Measurements from ENCODE around the gene TMEM209.

The TMEM209 gene

DNA sequence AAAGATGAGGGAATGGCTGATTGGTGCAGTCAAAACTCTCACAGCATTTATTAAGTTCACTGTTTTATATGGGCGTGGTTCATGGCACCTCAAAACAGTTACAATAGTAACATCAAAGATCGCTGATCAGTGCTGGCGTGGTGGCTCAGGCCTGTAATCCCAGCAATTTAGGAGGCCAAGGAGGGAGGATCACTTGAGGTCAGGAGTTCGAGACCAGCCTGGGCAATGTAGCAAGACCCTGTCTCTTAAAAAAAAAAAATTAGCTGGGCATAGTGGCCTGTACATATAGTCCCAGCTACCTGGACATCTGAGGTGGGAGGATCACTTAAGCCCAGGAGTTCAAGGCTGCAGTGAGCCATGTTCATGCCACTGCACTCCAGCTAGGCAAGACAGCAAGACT is 86.4 kb downstream of the TMEM209 start:
- in situ Hi-C loops (cut with MboI; ENCODE audit: low pct_unique_long_range_greater_than_20kb, low sequenced_read_pairs, unreplicated experiment): no loop called here
- TF ChIP-seq, protein P1, sequence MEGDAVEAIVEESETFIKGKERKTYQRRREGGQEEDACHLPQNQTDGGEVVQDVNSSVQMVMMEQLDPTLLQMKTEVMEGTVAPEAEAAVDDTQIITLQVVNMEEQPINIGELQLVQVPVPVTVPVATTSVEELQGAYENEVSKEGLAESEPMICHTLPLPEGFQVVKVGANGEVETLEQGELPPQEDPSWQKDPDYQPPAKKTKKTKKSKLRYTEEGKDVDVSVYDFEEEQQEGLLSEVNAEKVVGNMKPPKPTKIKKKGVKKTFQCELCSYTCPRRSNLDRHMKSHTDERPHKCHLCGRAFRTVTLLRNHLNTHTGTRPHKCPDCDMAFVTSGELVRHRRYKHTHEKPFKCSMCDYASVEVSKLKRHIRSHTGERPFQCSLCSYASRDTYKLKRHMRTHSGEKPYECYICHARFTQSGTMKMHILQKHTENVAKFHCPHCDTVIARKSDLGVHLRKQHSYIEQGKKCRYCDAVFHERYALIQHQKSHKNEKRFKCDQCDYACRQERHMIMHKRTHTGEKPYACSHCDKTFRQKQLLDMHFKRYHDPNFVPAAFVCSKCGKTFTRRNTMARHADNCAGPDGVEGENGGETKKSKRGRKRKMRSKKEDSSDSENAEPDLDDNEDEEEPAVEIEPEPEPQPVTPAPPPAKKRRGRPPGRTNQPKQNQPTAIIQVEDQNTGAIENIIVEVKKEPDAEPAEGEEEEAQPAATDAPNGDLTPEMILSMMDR (IDR thresholded peaks at IDR 0.05; ENCODE audit: extremely low read depth, insufficient read depth, missing control alignments): no peak
- no peak for DNase-seq (ENCODE audit: low spot score)

DNA sequence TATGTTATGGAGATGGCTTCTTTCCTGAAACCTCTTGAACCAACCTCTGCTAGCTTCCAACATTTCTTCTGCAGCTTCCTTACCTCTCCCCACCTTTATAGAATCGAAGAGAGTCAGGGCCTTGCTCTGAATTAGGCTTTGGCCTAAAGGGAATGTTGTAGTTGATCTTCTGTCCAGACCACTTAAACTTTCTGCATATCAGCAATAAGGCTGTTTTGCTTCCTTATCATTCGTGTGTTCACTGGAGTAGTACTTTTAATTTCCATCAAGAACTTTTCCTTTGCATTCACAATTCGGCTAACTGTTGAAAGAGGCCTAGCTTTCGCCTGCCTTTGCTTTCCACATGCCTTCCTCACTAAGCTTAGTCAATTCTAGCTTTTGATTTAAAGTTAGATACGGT is 86.9 kb downstream of the TMEM209 start:
- TF ChIP-seq, protein P1 (IDR thresholded peaks at IDR 0.05; ENCODE audit: extremely low read depth, insufficient read depth, missing control alignments): no peak
- no peak for DNase-seq (ENCODE audit: low spot score)
- in situ Hi-C loops (cut with MboI; ENCODE audit: low pct_unique_long_range_greater_than_20kb, low sequenced_read_pairs, unreplicated experiment): no loop called here

- TF ChIP-seq, protein P1 (IDR thresholded peaks at IDR 0.05; ENCODE audit: extremely low read depth, insufficient read depth, missing control alignments): no peak
- no peak for DNase-seq (ENCODE audit: low spot score)
- in situ Hi-C loops (cut with MboI; ENCODE audit: low pct_unique_long_range_greater_than_20kb, low sequenced_read_pairs, unreplicated experiment): no loop called here
Observed at GRCh38 chr7:130114776-130115175, 90.4 kb downstream of the TMEM209 start.

Measured in GM13977 (cell line).